ENCODE measurements around the gene C9orf43.

DNA sequence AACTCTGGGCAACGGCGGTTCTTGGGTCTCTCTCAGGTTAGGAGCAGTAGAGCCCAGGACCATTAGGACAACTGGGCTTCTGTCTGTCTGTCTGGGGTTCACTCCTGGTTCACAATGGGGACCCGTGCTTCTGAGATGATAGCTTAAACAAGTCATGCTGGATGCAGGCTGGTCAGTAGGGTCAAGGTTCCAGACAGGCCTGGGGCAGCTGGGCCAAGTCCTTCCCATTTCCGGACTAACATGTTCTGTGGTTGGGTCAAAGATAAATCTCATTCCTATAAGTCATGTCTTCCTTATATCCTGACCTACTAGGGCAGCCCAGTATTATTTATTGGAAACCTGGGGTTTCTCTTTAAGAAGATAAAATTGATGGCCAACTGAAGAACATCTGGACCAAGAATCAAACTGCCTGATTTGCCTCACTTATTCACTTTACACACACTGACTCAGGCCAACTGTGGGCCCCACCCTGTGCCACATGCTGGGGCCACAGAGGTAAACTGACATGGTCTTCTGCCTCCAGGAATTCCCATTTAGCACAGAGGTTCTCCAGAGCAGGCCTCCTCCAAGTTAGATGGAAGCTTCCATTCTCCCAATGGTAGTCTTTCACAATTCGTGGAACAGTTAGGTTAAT, 42.1 kb upstream of the C9orf43 start:
- TF ChIP-seq, protein P1, sequence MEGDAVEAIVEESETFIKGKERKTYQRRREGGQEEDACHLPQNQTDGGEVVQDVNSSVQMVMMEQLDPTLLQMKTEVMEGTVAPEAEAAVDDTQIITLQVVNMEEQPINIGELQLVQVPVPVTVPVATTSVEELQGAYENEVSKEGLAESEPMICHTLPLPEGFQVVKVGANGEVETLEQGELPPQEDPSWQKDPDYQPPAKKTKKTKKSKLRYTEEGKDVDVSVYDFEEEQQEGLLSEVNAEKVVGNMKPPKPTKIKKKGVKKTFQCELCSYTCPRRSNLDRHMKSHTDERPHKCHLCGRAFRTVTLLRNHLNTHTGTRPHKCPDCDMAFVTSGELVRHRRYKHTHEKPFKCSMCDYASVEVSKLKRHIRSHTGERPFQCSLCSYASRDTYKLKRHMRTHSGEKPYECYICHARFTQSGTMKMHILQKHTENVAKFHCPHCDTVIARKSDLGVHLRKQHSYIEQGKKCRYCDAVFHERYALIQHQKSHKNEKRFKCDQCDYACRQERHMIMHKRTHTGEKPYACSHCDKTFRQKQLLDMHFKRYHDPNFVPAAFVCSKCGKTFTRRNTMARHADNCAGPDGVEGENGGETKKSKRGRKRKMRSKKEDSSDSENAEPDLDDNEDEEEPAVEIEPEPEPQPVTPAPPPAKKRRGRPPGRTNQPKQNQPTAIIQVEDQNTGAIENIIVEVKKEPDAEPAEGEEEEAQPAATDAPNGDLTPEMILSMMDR (conservative IDR thresholded peaks at IDR 0.05; ENCODE audit: low read depth in 2 of 2): no peak
- TF ChIP-seq, protein P2, sequence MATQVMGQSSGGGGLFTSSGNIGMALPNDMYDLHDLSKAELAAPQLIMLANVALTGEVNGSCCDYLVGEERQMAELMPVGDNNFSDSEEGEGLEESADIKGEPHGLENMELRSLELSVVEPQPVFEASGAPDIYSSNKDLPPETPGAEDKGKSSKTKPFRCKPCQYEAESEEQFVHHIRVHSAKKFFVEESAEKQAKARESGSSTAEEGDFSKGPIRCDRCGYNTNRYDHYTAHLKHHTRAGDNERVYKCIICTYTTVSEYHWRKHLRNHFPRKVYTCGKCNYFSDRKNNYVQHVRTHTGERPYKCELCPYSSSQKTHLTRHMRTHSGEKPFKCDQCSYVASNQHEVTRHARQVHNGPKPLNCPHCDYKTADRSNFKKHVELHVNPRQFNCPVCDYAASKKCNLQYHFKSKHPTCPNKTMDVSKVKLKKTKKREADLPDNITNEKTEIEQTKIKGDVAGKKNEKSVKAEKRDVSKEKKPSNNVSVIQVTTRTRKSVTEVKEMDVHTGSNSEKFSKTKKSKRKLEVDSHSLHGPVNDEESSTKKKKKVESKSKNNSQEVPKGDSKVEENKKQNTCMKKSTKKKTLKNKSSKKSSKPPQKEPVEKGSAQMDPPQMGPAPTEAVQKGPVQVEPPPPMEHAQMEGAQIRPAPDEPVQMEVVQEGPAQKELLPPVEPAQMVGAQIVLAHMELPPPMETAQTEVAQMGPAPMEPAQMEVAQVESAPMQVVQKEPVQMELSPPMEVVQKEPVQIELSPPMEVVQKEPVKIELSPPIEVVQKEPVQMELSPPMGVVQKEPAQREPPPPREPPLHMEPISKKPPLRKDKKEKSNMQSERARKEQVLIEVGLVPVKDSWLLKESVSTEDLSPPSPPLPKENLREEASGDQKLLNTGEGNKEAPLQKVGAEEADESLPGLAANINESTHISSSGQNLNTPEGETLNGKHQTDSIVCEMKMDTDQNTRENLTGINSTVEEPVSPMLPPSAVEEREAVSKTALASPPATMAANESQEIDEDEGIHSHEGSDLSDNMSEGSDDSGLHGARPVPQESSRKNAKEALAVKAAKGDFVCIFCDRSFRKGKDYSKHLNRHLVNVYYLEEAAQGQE (IDR thresholded peaks at IDR 0.05; ENCODE audit: unreplicated experiment): no peak
- TF ChIP-seq POLR2AphosphoS5 (IDR thresholded peaks at IDR 0.05; ENCODE audit: low read depth) (no peak), EZH2 (IDR thresholded peaks at IDR 0.05; ENCODE audit: low read depth, unreplicated experiment) (no peak), CREB1 (CRISPR knock-in tag; IDR thresholded peaks at IDR 0.05; ENCODE audit: low read depth) (no peak), EZH2phosphoT487 (IDR thresholded peaks at IDR 0.05; ENCODE audit: unreplicated experiment) (no peak), NANOG (IDR thresholded peaks at IDR 0.05; ENCODE audit: borderline replicate concordance) (no peak)
- TF ChIP-seq, protein P3, sequence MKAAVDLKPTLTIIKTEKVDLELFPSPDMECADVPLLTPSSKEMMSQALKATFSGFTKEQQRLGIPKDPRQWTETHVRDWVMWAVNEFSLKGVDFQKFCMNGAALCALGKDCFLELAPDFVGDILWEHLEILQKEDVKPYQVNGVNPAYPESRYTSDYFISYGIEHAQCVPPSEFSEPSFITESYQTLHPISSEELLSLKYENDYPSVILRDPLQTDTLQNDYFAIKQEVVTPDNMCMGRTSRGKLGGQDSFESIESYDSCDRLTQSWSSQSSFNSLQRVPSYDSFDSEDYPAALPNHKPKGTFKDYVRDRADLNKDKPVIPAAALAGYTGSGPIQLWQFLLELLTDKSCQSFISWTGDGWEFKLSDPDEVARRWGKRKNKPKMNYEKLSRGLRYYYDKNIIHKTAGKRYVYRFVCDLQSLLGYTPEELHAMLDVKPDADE (IDR thresholded peaks at IDR 0.05): no peak
- TF ChIP-seq, protein P4, sequence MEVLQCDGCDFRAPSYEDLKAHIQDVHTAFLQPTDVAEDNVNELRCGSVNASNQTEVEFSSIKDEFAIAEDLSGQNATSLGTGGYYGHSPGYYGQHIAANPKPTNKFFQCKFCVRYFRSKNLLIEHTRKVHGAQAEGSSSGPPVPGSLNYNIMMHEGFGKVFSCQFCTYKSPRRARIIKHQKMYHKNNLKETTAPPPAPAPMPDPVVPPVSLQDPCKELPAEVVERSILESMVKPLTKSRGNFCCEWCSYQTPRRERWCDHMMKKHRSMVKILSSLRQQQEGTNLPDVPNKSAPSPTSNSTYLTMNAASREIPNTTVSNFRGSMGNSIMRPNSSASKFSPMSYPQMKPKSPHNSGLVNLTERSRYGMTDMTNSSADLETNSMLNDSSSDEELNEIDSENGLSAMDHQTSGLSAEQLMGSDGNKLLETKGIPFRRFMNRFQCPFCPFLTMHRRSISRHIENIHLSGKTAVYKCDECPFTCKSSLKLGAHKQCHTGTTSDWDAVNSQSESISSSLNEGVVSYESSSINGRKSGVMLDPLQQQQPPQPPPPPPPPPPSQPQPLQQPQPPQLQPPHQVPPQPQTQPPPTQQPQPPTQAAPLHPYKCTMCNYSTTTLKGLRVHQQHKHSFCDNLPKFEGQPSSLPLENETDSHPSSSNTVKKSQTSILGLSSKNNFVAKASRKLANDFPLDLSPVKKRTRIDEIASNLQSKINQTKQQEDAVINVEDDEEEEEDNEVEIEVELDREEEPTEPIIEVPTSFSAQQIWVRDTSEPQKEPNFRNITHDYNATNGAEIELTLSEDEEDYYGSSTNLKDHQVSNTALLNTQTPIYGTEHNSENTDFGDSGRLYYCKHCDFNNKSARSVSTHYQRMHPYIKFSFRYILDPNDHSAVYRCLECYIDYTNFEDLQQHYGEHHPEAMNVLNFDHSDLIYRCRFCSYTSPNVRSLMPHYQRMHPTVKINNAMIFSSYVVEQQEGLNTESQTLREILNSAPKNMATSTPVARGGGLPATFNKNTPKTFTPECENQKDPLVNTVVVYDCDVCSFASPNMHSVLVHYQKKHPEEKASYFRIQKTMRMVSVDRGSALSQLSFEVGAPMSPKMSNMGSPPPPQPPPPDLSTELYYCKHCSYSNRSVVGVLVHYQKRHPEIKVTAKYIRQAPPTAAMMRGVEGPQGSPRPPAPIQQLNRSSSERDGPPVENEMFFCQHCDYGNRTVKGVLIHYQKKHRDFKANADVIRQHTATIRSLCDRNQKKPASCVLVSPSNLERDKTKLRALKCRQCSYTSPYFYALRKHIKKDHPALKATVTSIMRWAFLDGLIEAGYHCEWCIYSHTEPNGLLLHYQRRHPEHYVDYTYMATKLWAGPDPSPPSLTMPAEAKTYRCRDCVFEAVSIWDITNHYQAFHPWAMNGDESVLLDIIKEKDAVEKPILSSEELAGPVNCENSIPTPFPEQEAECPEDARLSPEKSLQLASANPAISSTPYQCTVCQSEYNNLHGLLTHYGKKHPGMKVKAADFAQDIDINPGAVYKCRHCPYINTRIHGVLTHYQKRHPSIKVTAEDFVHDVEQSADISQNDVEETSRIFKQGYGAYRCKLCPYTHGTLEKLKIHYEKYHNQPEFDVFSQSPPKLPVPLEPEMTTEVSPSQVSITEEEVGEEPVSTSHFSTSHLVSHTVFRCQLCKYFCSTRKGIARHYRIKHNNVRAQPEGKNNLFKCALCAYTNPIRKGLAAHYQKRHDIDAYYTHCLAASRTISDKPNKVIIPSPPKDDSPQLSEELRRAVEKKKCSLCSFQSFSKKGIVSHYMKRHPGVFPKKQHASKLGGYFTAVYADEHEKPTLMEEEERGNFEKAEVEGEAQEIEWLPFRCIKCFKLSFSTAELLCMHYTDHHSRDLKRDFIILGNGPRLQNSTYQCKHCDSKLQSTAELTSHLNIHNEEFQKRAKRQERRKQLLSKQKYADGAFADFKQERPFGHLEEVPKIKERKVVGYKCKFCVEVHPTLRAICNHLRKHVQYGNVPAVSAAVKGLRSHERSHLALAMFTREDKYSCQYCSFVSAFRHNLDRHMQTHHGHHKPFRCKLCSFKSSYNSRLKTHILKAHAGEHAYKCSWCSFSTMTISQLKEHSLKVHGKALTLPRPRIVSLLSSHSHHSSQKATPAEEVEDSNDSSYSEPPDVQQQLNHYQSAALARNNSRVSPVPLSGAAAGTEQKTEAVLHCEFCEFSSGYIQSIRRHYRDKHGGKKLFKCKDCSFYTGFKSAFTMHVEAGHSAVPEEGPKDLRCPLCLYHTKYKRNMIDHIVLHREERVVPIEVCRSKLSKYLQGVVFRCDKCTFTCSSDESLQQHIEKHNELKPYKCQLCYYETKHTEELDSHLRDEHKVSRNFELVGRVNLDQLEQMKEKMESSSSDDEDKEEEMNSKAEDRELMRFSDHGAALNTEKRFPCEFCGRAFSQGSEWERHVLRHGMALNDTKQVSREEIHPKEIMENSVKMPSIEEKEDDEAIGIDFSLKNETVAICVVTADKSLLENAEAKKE (CRISPR knock-in tag; IDR thresholded peaks at IDR 0.05): no peak
